ENCODE data around the gene ZNF566.
"Not testable (repeated sequence)": the region's sequence is repeated elsewhere in the genome, so short reads cannot be mapped to it uniquely, and the experiment has no call there.

ZNF566 gene

DNA sequence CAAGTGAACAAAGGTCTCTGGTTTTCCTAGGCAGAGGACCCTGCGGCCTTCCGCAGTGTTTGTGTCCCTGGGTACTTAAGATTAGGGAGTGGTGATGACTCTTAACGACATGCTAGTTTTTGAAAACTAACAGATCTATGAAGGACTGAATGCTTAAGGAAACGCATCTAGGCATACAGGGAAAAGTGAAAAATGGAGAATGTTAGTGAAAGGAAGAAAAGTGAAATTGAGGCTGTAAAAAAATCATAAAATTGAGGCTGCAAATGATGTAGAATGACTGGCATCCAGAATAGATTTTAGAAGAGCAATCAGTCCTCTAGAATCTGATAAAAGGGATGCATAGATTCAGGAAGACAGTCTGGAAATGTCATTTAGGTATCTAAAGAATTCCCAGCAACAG lies 35.3 kb upstream of the ZNF566 start:
- DNase-seq, result no peak
- 100% methylated on average over 1 of the region's 4 CpGs for WGBS (ENCODE audit: insufficient coverage)
- peaks cover 7 to 19% (median 12%) of the 10 kb centered on the region in 4 experiments for H3K4me1 ChIP-seq (ENCODE audit: control extremely low read depth in 1 of 4, control insufficient read depth in 4 of 4, insufficient read depth in 4 of 4, low read length in 3 of 4)
- H3K36me3 ChIP-seq (ENCODE audit: control insufficient read depth in 4 of 4, insufficient read depth in 4 of 4, low read length in 3 of 4), result peaks cover 17 to 50% (median 28%) of the 10 kb centered on the region in 4 experiments
- H3K27ac ChIP-seq (ENCODE audit: insufficient read depth in 1 of 2, low read depth in 1 of 2, low read length in 2 of 2, poor library complexity in 1 of 2, severe bottlenecking in 2 of 2), result no peak overlapping the region
- POLR2A ChIA-PET, result no interaction called here
- peak overlapping the region in 2 of 7 experiments; percentile 15 to 19 for H3K4me3 ChIP-seq (ENCODE audit: control insufficient read depth in 1 of 7, extremely low read depth in 1 of 7, insufficient read depth in 4 of 7, low read depth in 2 of 7, low read length in 6 of 7)
- peaks cover 6 to 49% (median 32%) of the 10 kb centered on the region in 5 experiments for H3K9me3 ChIP-seq (ENCODE audit: control extremely low read depth in 1 of 5, control insufficient read depth in 4 of 5, insufficient read depth in 2 of 5, low read depth in 1 of 5, low read length in 4 of 5)
- H3K27me3 ChIP-seq (replicated peaks in 2 of 5; ENCODE audit: control insufficient read depth in 4 of 5, insufficient read depth in 5 of 5, low read length in 4 of 5), result no peaks in the 10 kb centered on the region
- CTCF ChIA-PET, result no interaction called here

DNA sequence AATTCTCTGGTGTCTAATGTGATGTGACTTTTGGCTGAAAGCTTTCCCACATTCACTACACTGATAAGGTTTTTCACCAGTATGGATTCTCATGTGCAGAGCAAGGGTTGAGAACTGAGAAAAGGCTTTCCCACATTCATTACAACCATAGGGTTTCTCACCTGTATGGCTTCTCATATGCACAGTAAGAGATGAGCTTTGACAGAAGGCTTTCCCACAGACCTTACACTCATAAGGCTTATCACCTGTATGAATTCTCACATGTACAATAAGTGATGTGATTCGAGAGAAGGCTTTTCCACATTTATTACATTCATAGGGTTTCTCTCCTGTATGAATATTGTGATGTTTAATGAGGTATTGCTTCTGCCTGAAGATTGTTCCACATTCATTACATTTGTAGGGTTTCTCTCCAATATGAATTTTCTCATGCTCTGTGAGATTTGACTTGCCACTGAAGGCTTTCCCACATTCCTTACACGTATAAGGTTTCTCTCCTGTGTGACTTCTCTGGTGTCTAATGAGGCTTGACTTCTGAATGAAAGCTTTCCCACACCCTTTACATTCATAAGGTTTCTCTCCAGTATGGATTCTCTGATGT lies 24.8 kb upstream of the ZNF566 start:
- Histone ChIP-seq H3K4me1 (ENCODE audit: control extremely low read depth in 1 of 4, control insufficient read depth in 4 of 4, insufficient read depth in 4 of 4, low read length in 3 of 4) (no peaks in the 10 kb centered on the region), H3K36me3 (ENCODE audit: control insufficient read depth in 4 of 4, insufficient read depth in 4 of 4, low read length in 3 of 4) (peaks cover 36 to 65% (median 44%) of the 10 kb centered on the region in 4 experiments), H3K27ac (ENCODE audit: insufficient read depth in 1 of 2, low read depth in 1 of 2, low read length in 2 of 2, poor library complexity in 1 of 2, severe bottlenecking in 2 of 2) (no peak overlapping the region), H3K4me3 (ENCODE audit: control insufficient read depth in 1 of 7, extremely low read depth in 1 of 7, insufficient read depth in 4 of 7, low read depth in 2 of 7, low read length in 6 of 7) (peak overlapping the region in 1 of 7 experiments; percentile 6), H3K27me3 (replicated peaks in 2 of 5; ENCODE audit: control insufficient read depth in 4 of 5, insufficient read depth in 5 of 5, low read length in 4 of 5) (no peaks in the 10 kb centered on the region), H3K9me3 (ENCODE audit: control extremely low read depth in 1 of 5, control insufficient read depth in 4 of 5, insufficient read depth in 2 of 5, low read depth in 1 of 5, low read length in 4 of 5) (peaks cover 28 to 92% (median 47%) of the 10 kb centered on the region in 5 experiments)
- POLR2A ChIA-PET, result no interaction called here
- DNase-seq, result no peak
- WGBS (ENCODE audit: insufficient coverage), result no CpG with 5 or more reads among the region's 2 CpGs
- CTCF ChIA-PET, result no interaction called here

DNA sequence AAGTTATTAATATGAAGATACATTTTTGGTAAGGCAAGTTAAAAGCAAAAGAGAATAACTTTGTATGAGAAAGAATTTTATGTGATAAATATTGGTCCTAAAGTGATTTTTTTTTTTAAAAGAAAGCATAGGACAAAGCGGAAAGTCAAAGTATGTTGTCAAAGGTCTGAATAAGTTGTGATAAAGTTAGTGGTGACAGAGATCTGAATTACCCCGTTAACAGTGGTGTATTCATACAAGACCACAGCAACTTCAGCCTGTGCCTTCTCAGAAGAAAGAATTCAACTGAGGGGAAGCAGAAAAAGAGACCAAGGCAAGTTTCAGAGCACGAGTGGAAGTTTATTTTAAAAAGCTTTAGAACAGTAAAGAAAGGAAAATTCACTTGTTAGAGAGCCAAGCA lies 19.0 kb upstream of the ZNF566 start:
- peaks cover 4 to 60% (median 33%) of the 10 kb centered on the region in 5 experiments for H3K9me3 ChIP-seq (ENCODE audit: control extremely low read depth in 1 of 5, control insufficient read depth in 4 of 5, insufficient read depth in 2 of 5, low read depth in 1 of 5, low read length in 4 of 5)
- 100% methylated on average over 1 of the region's 3 CpGs for WGBS (ENCODE audit: insufficient coverage)
- no peak overlapping the region for H3K4me3 ChIP-seq (ENCODE audit: control insufficient read depth in 1 of 7, extremely low read depth in 1 of 7, insufficient read depth in 4 of 7, low read depth in 2 of 7, low read length in 6 of 7)
- peaks cover 0 to 8% (median 1%) of the 10 kb centered on the region in 4 experiments for H3K36me3 ChIP-seq (ENCODE audit: control insufficient read depth in 4 of 4, insufficient read depth in 4 of 4, low read length in 3 of 4)
- ChIA-PET CTCF (no interaction called here), POLR2A (no interaction called here)
- no peaks in the 10 kb centered on the region for H3K27me3 ChIP-seq (replicated peaks in 2 of 5; ENCODE audit: control insufficient read depth in 4 of 5, insufficient read depth in 5 of 5, low read length in 4 of 5)
- H3K4me1 ChIP-seq (ENCODE audit: control extremely low read depth in 1 of 4, control insufficient read depth in 4 of 4, insufficient read depth in 4 of 4, low read length in 3 of 4), result no peaks in the 10 kb centered on the region
- no peak for DNase-seq
- H3K27ac ChIP-seq (ENCODE audit: insufficient read depth in 1 of 2, low read depth in 1 of 2, low read length in 2 of 2, poor library complexity in 1 of 2, severe bottlenecking in 2 of 2), result no peak overlapping the region

DNA sequence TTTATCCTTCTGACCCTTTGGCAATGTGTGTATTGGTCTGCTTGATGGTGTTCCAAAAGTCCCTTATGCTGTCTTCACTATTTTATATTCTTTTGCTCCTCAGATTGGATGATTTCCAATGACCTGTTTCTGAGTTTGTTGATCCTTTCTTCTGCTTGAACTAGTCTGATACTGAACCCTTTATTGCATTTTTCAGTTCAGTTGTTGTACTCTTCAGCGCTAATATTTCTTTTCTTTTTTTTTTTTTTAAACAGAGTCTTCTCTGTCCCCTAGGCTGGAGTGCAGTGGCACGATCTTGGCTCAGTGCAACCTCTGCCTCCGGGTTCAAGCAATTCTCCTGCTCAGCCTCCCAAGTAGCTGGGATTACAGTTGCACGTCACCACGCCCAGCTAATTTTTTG lies 12.6 kb upstream of the ZNF566 start:
- Histone ChIP-seq H3K4me3 (ENCODE audit: control insufficient read depth in 1 of 7, extremely low read depth in 1 of 7, insufficient read depth in 4 of 7, low read depth in 2 of 7, low read length in 6 of 7) (no peak overlapping the region), H3K36me3 (ENCODE audit: control insufficient read depth in 4 of 4, insufficient read depth in 4 of 4, low read length in 3 of 4) (no peaks in the 10 kb centered on the region), H3K27me3 (replicated peaks in 2 of 5; ENCODE audit: control insufficient read depth in 4 of 5, insufficient read depth in 5 of 5, low read length in 4 of 5) (no peaks in the 10 kb centered on the region), H3K4me1 (ENCODE audit: control extremely low read depth in 1 of 4, control insufficient read depth in 4 of 4, insufficient read depth in 4 of 4, low read length in 3 of 4) (no peaks in the 10 kb centered on the region), H3K27ac (ENCODE audit: insufficient read depth in 1 of 2, low read depth in 1 of 2, low read length in 2 of 2, poor library complexity in 1 of 2, severe bottlenecking in 2 of 2) (no peak overlapping the region), H3K9me3 (ENCODE audit: control extremely low read depth in 1 of 5, control insufficient read depth in 4 of 5, insufficient read depth in 2 of 5, low read depth in 1 of 5, low read length in 4 of 5) (peaks cover 2 to 52% (median 43%) of the 10 kb centered on the region in 5 experiments)
- ChIA-PET POLR2A (no interaction called here), CTCF (no interaction called here)
- DNase-seq, result no peak
- 57% methylated on average over 1 of the region's 5 CpGs for WGBS (ENCODE audit: insufficient coverage)

DNA sequence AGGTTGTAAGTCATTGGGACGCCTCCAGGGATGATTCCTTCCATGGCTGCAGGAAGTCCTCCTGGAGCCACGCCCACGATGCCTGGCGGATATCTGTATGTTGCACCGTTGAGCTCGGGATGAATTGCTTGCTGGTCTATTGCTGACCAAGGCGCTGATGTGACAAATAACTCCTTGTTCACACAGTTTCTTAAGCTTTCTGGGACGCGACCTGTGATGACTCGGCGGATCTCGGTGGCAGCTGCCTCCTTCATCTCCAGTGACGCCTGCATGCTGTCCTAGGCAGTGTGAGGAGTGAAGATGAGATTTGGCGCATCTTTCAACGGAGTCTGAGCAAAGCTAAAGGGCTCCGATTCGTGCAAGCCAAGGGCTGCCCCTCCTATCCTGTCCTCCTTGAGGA lies 7.6 kb upstream of the ZNF566 start:
- ChIA-PET CTCF (no interaction called here), POLR2A (no interaction called here)
- no peak for DNase-seq
- WGBS (ENCODE audit: insufficient coverage), result 95% methylated on average over 17 of the region's 17 CpGs
- H3K27ac ChIP-seq (ENCODE audit: insufficient read depth in 1 of 2, low read depth in 1 of 2, low read length in 2 of 2, poor library complexity in 1 of 2, severe bottlenecking in 2 of 2), result no peak overlapping the region
- no peaks in the 10 kb centered on the region for H3K36me3 ChIP-seq (ENCODE audit: control insufficient read depth in 4 of 4, insufficient read depth in 4 of 4, low read length in 3 of 4)
- H3K4me1 ChIP-seq (ENCODE audit: control extremely low read depth in 1 of 4, control insufficient read depth in 4 of 4, insufficient read depth in 4 of 4, low read length in 3 of 4), result no peaks in the 10 kb centered on the region
- no peaks in the 10 kb centered on the region for H3K27me3 ChIP-seq (replicated peaks in 2 of 5; ENCODE audit: control insufficient read depth in 4 of 5, insufficient read depth in 5 of 5, low read length in 4 of 5)
- H3K4me3 ChIP-seq (ENCODE audit: control insufficient read depth in 1 of 7, extremely low read depth in 1 of 7, insufficient read depth in 4 of 7, low read depth in 2 of 7, low read length in 6 of 7), result no peak overlapping the region
- peaks cover 2 to 52% (median 30%) of the 10 kb centered on the region in 5 experiments for H3K9me3 ChIP-seq (ENCODE audit: control extremely low read depth in 1 of 5, control insufficient read depth in 4 of 5, insufficient read depth in 2 of 5, low read depth in 1 of 5, low read length in 4 of 5)

DNA sequence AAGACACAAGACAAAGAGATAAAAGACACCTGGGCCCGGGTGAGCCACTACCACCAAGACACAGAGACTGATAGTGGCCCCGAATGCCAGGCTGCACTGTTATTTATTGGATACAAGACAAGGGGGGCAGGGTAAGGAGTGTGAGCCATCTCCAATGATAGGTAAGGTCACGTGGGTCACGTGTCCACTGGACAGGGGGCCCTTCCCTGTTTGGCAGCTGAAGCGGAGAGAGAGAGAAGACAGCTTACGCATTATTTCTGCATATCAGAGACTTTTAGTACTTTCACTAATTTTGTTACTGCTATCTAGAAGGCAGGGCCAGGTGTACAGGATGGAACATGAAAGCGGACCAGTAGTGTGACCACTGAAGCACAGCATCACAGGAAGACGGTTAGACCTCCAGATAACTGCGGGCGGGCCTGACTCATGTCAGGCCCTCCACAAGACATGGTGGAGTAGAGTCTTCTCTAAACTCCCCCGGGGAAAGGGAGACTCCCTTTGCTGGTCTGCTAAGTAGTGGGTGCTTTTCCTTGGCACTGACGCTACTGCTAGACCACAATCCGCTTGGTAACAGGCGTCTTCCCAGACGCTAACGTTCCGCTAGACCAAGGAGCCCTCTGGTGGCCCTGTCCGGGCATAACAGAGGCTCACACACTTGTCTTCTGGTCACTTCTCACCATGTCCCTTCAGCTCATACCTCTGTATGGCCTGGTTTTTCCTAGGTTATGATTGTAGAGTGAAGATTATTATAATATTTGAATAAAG lies 3.5 kb upstream of the ZNF566 start:
- peaks cover 0 to 35% (median 22%) of the 10 kb centered on the region in 5 experiments for H3K9me3 ChIP-seq (ENCODE audit: control extremely low read depth in 1 of 5, control insufficient read depth in 4 of 5, insufficient read depth in 2 of 5, low read depth in 1 of 5, low read length in 4 of 5)
- 72% methylated on average over 18 of the region's 18 CpGs for WGBS (ENCODE audit: insufficient coverage)
- H3K36me3 ChIP-seq (ENCODE audit: control insufficient read depth in 4 of 4, insufficient read depth in 4 of 4, low read length in 3 of 4); H3K4me3 ChIP-seq (ENCODE audit: control insufficient read depth in 1 of 7, extremely low read depth in 1 of 7, insufficient read depth in 4 of 7, low read depth in 2 of 7, low read length in 6 of 7); H3K27ac ChIP-seq (ENCODE audit: insufficient read depth in 1 of 2, low read depth in 1 of 2, low read length in 2 of 2, poor library complexity in 1 of 2, severe bottlenecking in 2 of 2); H3K27me3 ChIP-seq (replicated peaks in 2 of 5; ENCODE audit: control insufficient read depth in 4 of 5, insufficient read depth in 5 of 5, low read length in 4 of 5): not testable (repeated sequence)
- H3K4me1 ChIP-seq (ENCODE audit: control extremely low read depth in 1 of 4, control insufficient read depth in 4 of 4, insufficient read depth in 4 of 4, low read length in 3 of 4), result peaks cover 2 to 18% (median 13%) of the 10 kb centered on the region in 4 experiments
- CTCF ChIA-PET, result interaction anchor here (0.6 to 0.9 kb wide), 2 partner anchors 112 to 357 kb away, joined by 3 read pairs; no protein-coding TSS in a partner anchor
- POLR2A ChIA-PET, result interaction anchor here (0.5 kb wide), 1 partner anchor 874 kb away, joined by 4 read pairs; no protein-coding TSS in a partner anchor
- peak; percentile 44 to 65 (median 65) for DNase-seq

DNA sequence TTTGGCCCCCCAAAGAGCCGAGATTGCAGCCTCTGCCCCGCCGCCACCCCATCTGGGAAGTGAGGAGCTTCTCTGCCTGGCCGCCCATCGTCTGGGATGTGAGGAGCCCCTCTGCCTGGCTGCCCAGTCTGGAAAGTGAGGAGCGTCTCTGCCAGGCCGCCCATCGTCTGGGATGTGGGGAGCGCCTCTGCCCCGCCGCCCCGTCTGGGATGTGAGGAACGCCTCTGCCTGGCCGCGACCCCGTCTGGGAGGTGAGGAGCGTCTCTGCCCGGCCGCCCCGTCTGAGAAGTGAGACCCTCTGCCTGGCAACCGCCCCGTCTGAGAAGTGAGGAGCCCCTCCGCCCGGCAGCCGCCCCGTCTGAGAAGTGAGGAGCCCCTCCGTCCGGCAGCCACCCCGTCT lies 1.5 kb upstream of the ZNF566 start:
- CTCF ChIA-PET; H3K27me3 ChIP-seq (replicated peaks in 2 of 5; ENCODE audit: control insufficient read depth in 4 of 5, insufficient read depth in 5 of 5, low read length in 4 of 5); H3K4me3 ChIP-seq (ENCODE audit: control insufficient read depth in 1 of 7, extremely low read depth in 1 of 7, insufficient read depth in 4 of 7, low read depth in 2 of 7, low read length in 6 of 7); H3K27ac ChIP-seq (ENCODE audit: insufficient read depth in 1 of 2, low read depth in 1 of 2, low read length in 2 of 2, poor library complexity in 1 of 2, severe bottlenecking in 2 of 2); H3K36me3 ChIP-seq (ENCODE audit: control insufficient read depth in 4 of 4, insufficient read depth in 4 of 4, low read length in 3 of 4); DNase-seq; POLR2A ChIA-PET: not testable (repeated sequence)
- peaks cover 0 to 28% (median 13%) of the 10 kb centered on the region in 5 experiments for H3K9me3 ChIP-seq (ENCODE audit: control extremely low read depth in 1 of 5, control insufficient read depth in 4 of 5, insufficient read depth in 2 of 5, low read depth in 1 of 5, low read length in 4 of 5)
- WGBS (ENCODE audit: insufficient coverage), result 98% methylated on average over 8 of the region's 29 CpGs
- peaks cover 2 to 19% (median 13%) of the 10 kb centered on the region in 4 experiments for H3K4me1 ChIP-seq (ENCODE audit: control extremely low read depth in 1 of 4, control insufficient read depth in 4 of 4, insufficient read depth in 4 of 4, low read length in 3 of 4)

Measured in common myeloid progenitor, CD34-positive (primary cell).